ENCODE data around the gene CECR2. TPM values are rescaled to one million over a fixed set of nuclear protein-coding genes. Genes with fewer than 3 reads are reported as not detected.

CECR2 gene
- polyA plus RNA-seq, 1 donor from 2014 or later, result 2.1 TPM

DNA sequence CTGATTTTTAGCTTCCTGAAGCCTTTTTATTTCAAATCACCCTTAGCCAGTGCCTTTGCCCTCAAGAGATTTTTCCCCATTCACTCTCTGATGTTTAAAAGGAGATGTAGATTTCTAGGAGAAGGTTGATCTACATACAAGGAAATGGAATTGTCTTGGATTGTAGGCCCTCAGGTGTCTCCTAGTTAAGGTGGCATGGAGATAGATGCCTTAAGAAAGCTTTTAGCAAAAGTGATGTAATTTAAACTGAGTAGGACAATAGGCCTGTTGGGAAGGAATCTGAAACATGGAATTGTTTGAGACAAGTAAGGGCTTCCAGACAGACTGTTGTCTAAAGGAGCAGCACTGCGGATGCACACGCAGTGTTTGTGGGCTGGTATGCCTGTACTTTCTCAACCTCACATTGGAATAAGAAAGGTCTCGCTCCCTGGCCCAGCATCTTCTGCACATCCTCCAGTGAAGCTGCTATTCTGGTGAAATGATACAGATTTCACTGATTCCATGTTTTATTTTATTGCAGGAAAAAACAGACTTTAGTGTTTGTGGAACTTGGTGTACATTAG lies 124.2 kb downstream of the CECR2 start:
- no peak overlapping the region for H3K27ac ChIP-seq (ENCODE audit: low read length)

GRCh38 chr22:17496841-17497240 lies 127.6 kb downstream of the CECR2 start:
- Histone ChIP-seq H3K4me3 (ENCODE audit: low read length) (no peak overlapping the region), H3K27ac (ENCODE audit: low read length) (no peak overlapping the region), H3K27me3 (ENCODE audit: insufficient read depth, low read depth, low read length) (no peaks in the 10 kb centered on the region), H4K20me1 (ENCODE audit: insufficient read depth) (no peaks in the 10 kb centered on the region), H3K9me3 (ENCODE audit: low read length) (no peaks in the 10 kb centered on the region), H3K9me2 (ENCODE audit: insufficient read depth, low read length) (no peaks in the 10 kb centered on the region), H3K36me3 (ENCODE audit: insufficient read depth, low read length) (no peaks in the 10 kb centered on the region), H3K4me2 (ENCODE audit: low read length) (no peak overlapping the region), H3F3A (ENCODE audit: insufficient read depth, low read length, poor library complexity, severe bottlenecking) (no peaks in the 10 kb centered on the region), H3K9ac (ENCODE audit: low read length) (no peak overlapping the region), H2AFZ (ENCODE audit: low read depth, low read length) (no peak overlapping the region), H3K79me2 (replicated peaks; ENCODE audit: insufficient read depth, low read length) (no peaks in the 10 kb centered on the region)
- TF ChIP-seq, protein P1, sequence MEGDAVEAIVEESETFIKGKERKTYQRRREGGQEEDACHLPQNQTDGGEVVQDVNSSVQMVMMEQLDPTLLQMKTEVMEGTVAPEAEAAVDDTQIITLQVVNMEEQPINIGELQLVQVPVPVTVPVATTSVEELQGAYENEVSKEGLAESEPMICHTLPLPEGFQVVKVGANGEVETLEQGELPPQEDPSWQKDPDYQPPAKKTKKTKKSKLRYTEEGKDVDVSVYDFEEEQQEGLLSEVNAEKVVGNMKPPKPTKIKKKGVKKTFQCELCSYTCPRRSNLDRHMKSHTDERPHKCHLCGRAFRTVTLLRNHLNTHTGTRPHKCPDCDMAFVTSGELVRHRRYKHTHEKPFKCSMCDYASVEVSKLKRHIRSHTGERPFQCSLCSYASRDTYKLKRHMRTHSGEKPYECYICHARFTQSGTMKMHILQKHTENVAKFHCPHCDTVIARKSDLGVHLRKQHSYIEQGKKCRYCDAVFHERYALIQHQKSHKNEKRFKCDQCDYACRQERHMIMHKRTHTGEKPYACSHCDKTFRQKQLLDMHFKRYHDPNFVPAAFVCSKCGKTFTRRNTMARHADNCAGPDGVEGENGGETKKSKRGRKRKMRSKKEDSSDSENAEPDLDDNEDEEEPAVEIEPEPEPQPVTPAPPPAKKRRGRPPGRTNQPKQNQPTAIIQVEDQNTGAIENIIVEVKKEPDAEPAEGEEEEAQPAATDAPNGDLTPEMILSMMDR (IDR thresholded peaks at IDR 0.05; ENCODE audit: poor library complexity, severe bottlenecking), result no peak

More for the DNA sequence above, 124.2 kb downstream of the CECR2 start:
- Histone ChIP-seq H3F3A (ENCODE audit: insufficient read depth, low read length, poor library complexity, severe bottlenecking) (no peaks in the 10 kb centered on the region), H3K79me2 (replicated peaks; ENCODE audit: insufficient read depth, low read length) (no peaks in the 10 kb centered on the region), H3K9ac (ENCODE audit: low read length) (no peak overlapping the region), H3K4me3 (ENCODE audit: low read length) (no peak overlapping the region), H2AFZ (ENCODE audit: low read depth, low read length) (no peak overlapping the region), H3K36me3 (ENCODE audit: insufficient read depth, low read length) (no peaks in the 10 kb centered on the region), H3K4me2 (ENCODE audit: low read length) (no peak overlapping the region), H4K20me1 (ENCODE audit: insufficient read depth) (no peaks in the 10 kb centered on the region), H3K27me3 (ENCODE audit: insufficient read depth, low read depth, low read length) (no peaks in the 10 kb centered on the region), H3K9me3 (ENCODE audit: low read length) (no peaks in the 10 kb centered on the region), H3K9me2 (ENCODE audit: insufficient read depth, low read length) (no peaks in the 10 kb centered on the region)
- TF ChIP-seq MXI1 (conservative IDR thresholded peaks at IDR 0.05; ENCODE audit: poor library complexity, severe bottlenecking) (no peak), EZH2 (IDR thresholded peaks at IDR 0.05; ENCODE audit: borderline replicate concordance, insufficient read depth, low read length, poor library complexity, severe bottlenecking) (no peak), SMC3 (conservative IDR thresholded peaks at IDR 0.05; ENCODE audit: poor library complexity) (no peak), POLR2AphosphoS5 (IDR thresholded peaks at IDR 0.05) (no peak), REST (IDR thresholded peaks at IDR 0.05; ENCODE audit: borderline replicate concordance) (no peak), TAF1 (IDR thresholded peaks at IDR 0.05; ENCODE audit: low read depth) (no peak), RAD21 (conservative IDR thresholded peaks at IDR 0.05) (no peak), EP300 (conservative IDR thresholded peaks at IDR 0.05; ENCODE audit: poor library complexity, severe bottlenecking) (no peak)
- TF ChIP-seq, protein P1 (IDR thresholded peaks at IDR 0.05; ENCODE audit: poor library complexity, severe bottlenecking), result no peak
